ENCODE results near the gene PHF13. TPM values are rescaled to one million over a fixed set of nuclear protein-coding genes. Genes with fewer than 3 reads are reported as not detected.

The PHF13 gene
- total and polyA plus RNA-seq, 2 donors (not counting 3 experiments of a cell fraction or from before 2014, with no cell fraction given): 5.6 to 18.6 TPM

DNA sequence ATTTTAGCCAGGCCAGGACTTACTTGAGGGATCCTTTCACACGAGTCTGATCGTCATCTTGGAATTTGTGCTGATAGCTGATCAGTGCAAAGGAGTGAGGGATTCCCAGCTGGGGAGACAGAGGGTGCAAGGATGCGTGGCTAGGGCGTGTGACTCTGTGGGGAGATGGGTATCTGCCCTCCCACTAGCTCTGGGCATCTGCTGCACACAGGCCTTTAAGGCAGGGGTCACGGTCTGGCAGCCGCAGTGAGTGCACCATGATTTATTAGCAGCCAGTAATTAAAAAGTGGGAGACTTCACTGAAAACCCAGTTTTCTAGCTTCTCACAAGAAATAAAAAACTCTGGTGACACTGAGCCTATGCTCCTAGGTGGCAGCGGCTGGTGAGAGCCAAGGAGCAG lies 31.5 kb downstream of the PHF13 start:
- dilution Hi-C loops (cut with MboI; ENCODE audit: extremely low pct_ligation_motif_present, low sequenced_read_pairs): no loop called here
- intact Hi-C loops (cut with micrococcal nuclease): no loop called here

More for the DNA sequence above, 31.5 kb downstream of the PHF13 start:
- no peaks in the 10 kb centered on the region for H3K9me3 ChIP-seq (replicated peaks; ENCODE audit: control insufficient read depth, insufficient read depth, low read length)
- H3K27me3 ChIP-seq (ENCODE audit: control insufficient read depth in 2 of 2, insufficient read depth in 2 of 2, low read length in 2 of 2): no peaks in the 10 kb centered on the region
- no peaks in the 10 kb centered on the region for H3K4me1 ChIP-seq (ENCODE audit: control insufficient read depth, extremely low read depth, insufficient read depth, low read length)
- H3K4me3 ChIP-seq (replicated peaks in 1 of 3; ENCODE audit: insufficient read depth in 1 of 3, low read depth in 1 of 3, low read length in 3 of 3): no peak overlapping the region
- ChIA-PET POLR2A (no interaction called here), CTCF (interaction anchor here (1.4 to 2.4 kb wide), 3 partner anchors 37 to 158 kb away, joined by 3 to 18 read pairs (median 4); no protein-coding TSS in a partner anchor)
- H2AFZ ChIP-seq (ENCODE audit: low read depth, low read length): no peak overlapping the region
- H3K9me1 ChIP-seq (replicated peaks; ENCODE audit: control insufficient read depth, extremely low read depth, insufficient read depth, low read length): no peaks in the 10 kb centered on the region
- no TSS peak for BruUV-seq (replicated peaks)
- H3K36me3 ChIP-seq (ENCODE audit: control insufficient read depth in 2 of 2, extremely low read depth in 1 of 2, insufficient read depth in 2 of 2, low read length in 2 of 2): peaks cover 0 to 7% of the 10 kb centered on the region in 2 experiments
- TF ChIP-seq, protein P1, sequence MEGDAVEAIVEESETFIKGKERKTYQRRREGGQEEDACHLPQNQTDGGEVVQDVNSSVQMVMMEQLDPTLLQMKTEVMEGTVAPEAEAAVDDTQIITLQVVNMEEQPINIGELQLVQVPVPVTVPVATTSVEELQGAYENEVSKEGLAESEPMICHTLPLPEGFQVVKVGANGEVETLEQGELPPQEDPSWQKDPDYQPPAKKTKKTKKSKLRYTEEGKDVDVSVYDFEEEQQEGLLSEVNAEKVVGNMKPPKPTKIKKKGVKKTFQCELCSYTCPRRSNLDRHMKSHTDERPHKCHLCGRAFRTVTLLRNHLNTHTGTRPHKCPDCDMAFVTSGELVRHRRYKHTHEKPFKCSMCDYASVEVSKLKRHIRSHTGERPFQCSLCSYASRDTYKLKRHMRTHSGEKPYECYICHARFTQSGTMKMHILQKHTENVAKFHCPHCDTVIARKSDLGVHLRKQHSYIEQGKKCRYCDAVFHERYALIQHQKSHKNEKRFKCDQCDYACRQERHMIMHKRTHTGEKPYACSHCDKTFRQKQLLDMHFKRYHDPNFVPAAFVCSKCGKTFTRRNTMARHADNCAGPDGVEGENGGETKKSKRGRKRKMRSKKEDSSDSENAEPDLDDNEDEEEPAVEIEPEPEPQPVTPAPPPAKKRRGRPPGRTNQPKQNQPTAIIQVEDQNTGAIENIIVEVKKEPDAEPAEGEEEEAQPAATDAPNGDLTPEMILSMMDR (IDR thresholded peaks at IDR 0.05; ENCODE audit: extremely low read depth in 1 of 2, insufficient read depth in 1 of 2, low read depth in 1 of 2, low read length in 2 of 2): no peak
- TF ChIP-seq, protein P2, sequence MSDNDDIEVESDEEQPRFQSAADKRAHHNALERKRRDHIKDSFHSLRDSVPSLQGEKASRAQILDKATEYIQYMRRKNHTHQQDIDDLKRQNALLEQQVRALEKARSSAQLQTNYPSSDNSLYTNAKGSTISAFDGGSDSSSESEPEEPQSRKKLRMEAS (IDR thresholded peaks at IDR 0.05; ENCODE audit: insufficient read depth, insufficient read length): no peak
- TF ChIP-seq POLR2AphosphoS5 (IDR thresholded peaks at IDR 0.05; ENCODE audit: insufficient read depth, low read depth, low read length): no peak
- no peak for TF ChIP-seq MYC (IDR thresholded peaks at IDR 0.05; ENCODE audit: low read depth, low read length)
- TF ChIP-seq GATA2 (IDR thresholded peaks at IDR 0.05; ENCODE audit: insufficient read depth, insufficient read length, low read depth, low read length): no peak
- no peak for TF ChIP-seq POLR2A (IDR thresholded peaks at IDR 0.05; ENCODE audit: low read depth, low read length)
- TF ChIP-seq JUN (IDR thresholded peaks at IDR 0.05; ENCODE audit: borderline replicate concordance, insufficient read depth, insufficient read length, low read depth): no peak
- no peak for TF ChIP-seq EZH2 (IDR thresholded peaks at IDR 0.05; ENCODE audit: borderline replicate concordance, low read depth, low read length, severe bottlenecking)
- no peak for TF ChIP-seq FOS (IDR thresholded peaks at IDR 0.05; ENCODE audit: borderline replicate concordance, insufficient read depth, low read length)
- H3K9ac ChIP-seq (replicated peaks; ENCODE audit: extremely low read depth, insufficient read depth, low read length): no peak overlapping the region
- FAIRE-seq: no peak
- H4K20me1 ChIP-seq (replicated peaks; ENCODE audit: control insufficient read depth, extremely low read depth, insufficient read depth, low read length): no peaks in the 10 kb centered on the region
- H3K79me2 ChIP-seq (ENCODE audit: control insufficient read depth, insufficient read depth, low read length): no peaks in the 10 kb centered on the region
- no peak overlapping the region for H3K27ac ChIP-seq (ENCODE audit: insufficient read depth, low read depth, low read length)
- H3K4me2 ChIP-seq (ENCODE audit: insufficient read depth, low read length): no peak overlapping the region
- no peak for DNase-seq (ENCODE audit: low read depth, low spot score)
